LNCaP clone FGC (cell line): ENCODE results near the gene OR13C3.
"Not testable (repeated sequence)": the region's sequence is repeated elsewhere in the genome, so short reads cannot be mapped to it uniquely, and the experiment has no call there.

Experiments used
- DNase-seq: peaks from one replicate; pipeline ENCODE4 v3.0.0-alpha.2; 2011; ENCODE audit warnings: low read depth
- H3K4me3 ChIP-seq: 2 replicates; pipeline ENCODE4 v1.5.1; 2011; ENCODE audit warnings: mild to moderate bottlenecking, low read depth, low read length, control low read depth
- TF ChIP-seq, protein P1 (sequence below): IDR thresholded peaks from 2 replicates; pipeline ENCODE4 v1.5.1; 2012; ENCODE audit warnings: mild to moderate bottlenecking; ENCODE audit not compliant: control insufficient read depth, insufficient read depth; ENCODE audit errors: extremely low read depth

OR13C3 gene

GRCh38 chr9:104556830-104557634 is 20.4 kb upstream of the OR13C3 start:
- DNase-seq, result no peak
- TF ChIP-seq, protein P1, sequence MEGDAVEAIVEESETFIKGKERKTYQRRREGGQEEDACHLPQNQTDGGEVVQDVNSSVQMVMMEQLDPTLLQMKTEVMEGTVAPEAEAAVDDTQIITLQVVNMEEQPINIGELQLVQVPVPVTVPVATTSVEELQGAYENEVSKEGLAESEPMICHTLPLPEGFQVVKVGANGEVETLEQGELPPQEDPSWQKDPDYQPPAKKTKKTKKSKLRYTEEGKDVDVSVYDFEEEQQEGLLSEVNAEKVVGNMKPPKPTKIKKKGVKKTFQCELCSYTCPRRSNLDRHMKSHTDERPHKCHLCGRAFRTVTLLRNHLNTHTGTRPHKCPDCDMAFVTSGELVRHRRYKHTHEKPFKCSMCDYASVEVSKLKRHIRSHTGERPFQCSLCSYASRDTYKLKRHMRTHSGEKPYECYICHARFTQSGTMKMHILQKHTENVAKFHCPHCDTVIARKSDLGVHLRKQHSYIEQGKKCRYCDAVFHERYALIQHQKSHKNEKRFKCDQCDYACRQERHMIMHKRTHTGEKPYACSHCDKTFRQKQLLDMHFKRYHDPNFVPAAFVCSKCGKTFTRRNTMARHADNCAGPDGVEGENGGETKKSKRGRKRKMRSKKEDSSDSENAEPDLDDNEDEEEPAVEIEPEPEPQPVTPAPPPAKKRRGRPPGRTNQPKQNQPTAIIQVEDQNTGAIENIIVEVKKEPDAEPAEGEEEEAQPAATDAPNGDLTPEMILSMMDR, result no peak
- H3K4me3 ChIP-seq, result no peak overlapping the region

DNA sequence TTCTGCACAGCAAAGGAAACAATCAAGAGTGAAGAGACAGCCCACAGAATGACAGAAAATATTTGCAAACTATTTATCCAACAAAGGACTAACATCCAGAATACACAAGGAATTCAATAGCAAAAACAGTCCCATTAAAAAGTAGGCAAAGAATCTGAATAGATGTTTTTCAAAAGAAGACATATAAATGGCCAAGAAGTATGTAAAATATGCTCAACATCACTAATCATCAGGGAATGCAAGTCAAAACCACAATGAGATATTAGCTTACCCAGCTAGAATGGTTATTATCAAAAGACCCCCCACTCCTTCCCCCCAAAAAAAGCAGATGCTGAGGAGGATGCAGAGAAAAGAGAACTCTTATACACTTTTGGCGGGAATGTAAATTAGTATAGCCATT is 18.9 kb upstream of the OR13C3 start:
- no peak for DNase-seq
- no peak overlapping the region for H3K4me3 ChIP-seq
- TF ChIP-seq, protein P1, result no peak

DNA sequence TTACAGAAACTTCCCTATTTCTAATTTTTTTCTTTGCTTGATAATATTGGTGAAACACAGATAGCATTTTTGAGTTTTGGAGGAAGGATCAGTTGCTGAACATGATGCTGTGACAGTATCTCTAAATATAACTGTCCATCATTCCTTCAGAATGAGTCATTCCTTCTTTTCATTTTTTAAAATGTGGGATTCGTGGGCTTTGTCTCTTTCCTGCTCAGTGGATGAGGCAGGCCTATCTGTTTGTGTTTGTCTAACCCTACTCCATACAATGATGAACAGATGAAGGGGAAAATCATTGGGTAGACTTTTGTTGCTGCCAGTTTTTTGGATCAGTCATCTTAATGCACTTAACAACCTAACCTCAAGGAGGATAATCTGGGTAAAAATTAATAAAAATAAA is 16.6 kb upstream of the OR13C3 start:
- TF ChIP-seq, protein P1, result no peak
- no peak for DNase-seq
- no peak overlapping the region for H3K4me3 ChIP-seq

GRCh38 chr9:104544644-104545043 is 8.0 kb upstream of the OR13C3 start:
- no peak for DNase-seq
- TF ChIP-seq, protein P1, result no peak
- no peak overlapping the region for H3K4me3 ChIP-seq

DNA sequence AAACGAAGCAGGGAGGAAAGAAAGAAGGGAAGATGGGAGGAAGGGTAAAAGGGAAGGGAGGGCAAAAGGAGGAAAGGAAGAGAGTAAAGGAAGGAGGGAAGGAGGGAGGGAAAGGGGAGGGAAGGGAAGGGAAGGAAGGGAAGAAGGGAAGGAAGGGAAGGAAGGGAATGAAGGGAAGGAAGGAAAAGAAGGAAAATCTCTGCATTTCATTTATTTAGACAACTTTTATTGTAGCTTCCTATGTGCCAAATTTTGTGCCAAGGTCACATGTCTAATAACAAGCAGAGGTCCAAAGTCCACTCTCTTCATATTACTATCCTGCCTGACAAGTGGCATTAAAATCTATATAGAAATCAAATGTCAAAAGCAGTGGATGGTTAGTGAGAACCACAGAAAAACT is 2.6 kb upstream of the OR13C3 start:
- DNase-seq, result no peak
- TF ChIP-seq, protein P1, result no peak
- no peak overlapping the region for H3K4me3 ChIP-seq

DNA sequence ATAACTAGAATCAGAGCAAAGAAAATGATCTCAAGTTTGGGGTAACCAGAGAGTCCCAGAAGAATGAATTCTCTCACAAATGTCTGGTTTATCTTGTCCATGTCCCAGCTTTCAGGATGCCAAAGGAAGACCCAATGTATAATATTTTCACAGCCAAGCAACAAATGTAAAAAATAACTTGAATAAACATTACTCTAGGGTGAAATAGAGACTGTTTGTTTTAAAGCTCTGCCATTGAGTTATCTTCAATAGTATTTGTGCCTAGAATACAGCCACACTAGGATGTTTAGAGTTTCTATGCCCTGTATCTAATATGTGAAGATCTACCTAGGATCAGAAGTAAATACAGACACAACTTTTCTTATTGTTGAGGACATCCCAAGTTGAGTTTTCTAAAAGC is 9.5 kb downstream of the OR13C3 start, which contains the start of gene OR13C4:
Gene OR13C4, minus strand, starts transcription at position 101 of the 400 bp plus-strand sequence. Its CDS starts 0 bp downstream, at position 101.
- TF ChIP-seq, protein P1, result no peak
- H3K4me3 ChIP-seq, result no peak within 1 kb of the TSS
- DNase-seq, result no peak

DNA sequence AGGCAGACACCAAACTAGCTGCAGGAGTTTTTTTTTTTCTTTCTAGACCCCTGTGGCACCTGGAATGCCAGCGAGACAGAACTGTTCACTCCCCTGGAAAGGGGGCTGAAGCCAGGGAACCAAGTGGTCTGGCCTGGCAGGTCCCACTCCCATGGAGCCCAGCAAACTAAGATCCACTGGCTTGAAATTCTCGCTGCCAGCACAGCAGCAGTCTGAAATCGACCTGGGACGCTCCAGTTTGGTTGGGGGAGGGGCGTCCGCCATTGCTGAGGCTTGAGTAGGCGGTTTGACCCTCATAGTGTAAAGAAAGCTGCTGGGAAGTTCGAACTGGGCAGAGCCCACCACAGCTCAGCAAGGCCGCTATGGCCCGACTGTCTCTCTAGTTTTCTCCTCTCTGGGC is 16.4 kb downstream of the OR13C3 start:
- not testable (repeated sequence) for DNase-seq, H3K4me3 ChIP-seq
